ENCODE data around the gene ATAD2B. TPM values are rescaled to one million over a fixed set of nuclear protein-coding genes. Genes with fewer than 3 reads are reported as not detected.

Gene ATAD2B
- total RNA-seq, 2 donors from 2014 or later: 16.8 to 20.0 TPM

- TF ChIP-seq CTCF (IDR thresholded peaks at IDR 0.05) (no peak), POLR2A (IDR thresholded peaks at IDR 0.05) (no peak)
- no peak overlapping the region for H3K27ac ChIP-seq
- no peak for ATAC-seq
- intact Hi-C loops (cut with DNase I): no loop called here
- H3K36me3 ChIP-seq (replicated peaks in 1 of 2; ENCODE audit: insufficient read depth in 1 of 2, low read depth in 2 of 2): no peaks in the 10 kb centered on the region
- no peaks in the 10 kb centered on the region for H3K27me3 ChIP-seq
- H3K4me3 ChIP-seq: no peak overlapping the region
- no peaks in the 10 kb centered on the region for H3K4me1 ChIP-seq
- 89 to 90% methylated on average over 5 of the region's 5 CpGs for WGBS, 2 donors
- no peak for DNase-seq
- H3K9me3 ChIP-seq: no peaks in the 10 kb centered on the region
These were observed 207.2 kb downstream of the ATAD2B start for GRCh38 chr2:23719716-23720115.

GRCh38 chr2:23718931-23719700, 207.8 kb downstream of the ATAD2B start:
- H3K27ac ChIP-seq: no peak overlapping the region
- no peaks in the 10 kb centered on the region for H3K27me3 ChIP-seq
- H3K36me3 ChIP-seq (replicated peaks in 1 of 2; ENCODE audit: insufficient read depth in 1 of 2, low read depth in 2 of 2): no peaks in the 10 kb centered on the region
- WGBS, 2 donors: 93 to 94% methylated on average over 4 of the region's 4 CpGs
- ATAC-seq: no peak
- intact Hi-C loops (cut with DNase I): no loop called here
- H3K9me3 ChIP-seq: no peaks in the 10 kb centered on the region
- H3K4me3 ChIP-seq: no peak overlapping the region
- no peaks in the 10 kb centered on the region for H3K4me1 ChIP-seq
- DNase-seq: no peak
- TF ChIP-seq CTCF (IDR thresholded peaks at IDR 0.05) (no peak), POLR2A (IDR thresholded peaks at IDR 0.05) (no peak)

- TF ChIP-seq CTCF (IDR thresholded peaks at IDR 0.05) (no peak), POLR2A (IDR thresholded peaks at IDR 0.05) (no peak)
- Histone ChIP-seq H3K36me3 (replicated peaks in 1 of 2; ENCODE audit: insufficient read depth in 1 of 2, low read depth in 2 of 2) (no peaks in the 10 kb centered on the region), H3K4me1 (no peaks in the 10 kb centered on the region), H3K27ac (no peak overlapping the region), H3K4me3 (no peak overlapping the region), H3K9me3 (no peaks in the 10 kb centered on the region), H3K27me3 (no peaks in the 10 kb centered on the region)
- DNase-seq: no peak
- intact Hi-C loops (cut with DNase I): no loop called here
- no peak for ATAC-seq
- WGBS, 2 donors: 83 to 91% methylated on average over 5 of the region's 5 CpGs
These were observed 213.6 kb downstream of the ATAD2B start for GRCh38 chr2:23713351-23713750.

- Histone ChIP-seq H3K27ac (no peak overlapping the region), H3K36me3 (replicated peaks in 1 of 2; ENCODE audit: insufficient read depth in 1 of 2, low read depth in 2 of 2) (no peaks in the 10 kb centered on the region), H3K9me3 (no peaks in the 10 kb centered on the region), H3K4me1 (no peaks in the 10 kb centered on the region), H3K27me3 (no peaks in the 10 kb centered on the region), H3K4me3 (no peak overlapping the region)
- no peak for ATAC-seq
- WGBS, 2 donors: 82 to 88% methylated on average over 2 of the region's 2 CpGs
- intact Hi-C loops (cut with DNase I): no loop called here
- no peak for TF ChIP-seq POLR2A (IDR thresholded peaks at IDR 0.05)
- no peak for TF ChIP-seq CTCF (IDR thresholded peaks at IDR 0.05)
- no peak for DNase-seq
These were observed 214.2 kb downstream of the ATAD2B start for GRCh38 chr2:23712756-23713151.

Measured in body of pancreas (tissue), 4 donors.